ENCODE results near the gene RASGRP3.

Gene RASGRP3

DNA sequence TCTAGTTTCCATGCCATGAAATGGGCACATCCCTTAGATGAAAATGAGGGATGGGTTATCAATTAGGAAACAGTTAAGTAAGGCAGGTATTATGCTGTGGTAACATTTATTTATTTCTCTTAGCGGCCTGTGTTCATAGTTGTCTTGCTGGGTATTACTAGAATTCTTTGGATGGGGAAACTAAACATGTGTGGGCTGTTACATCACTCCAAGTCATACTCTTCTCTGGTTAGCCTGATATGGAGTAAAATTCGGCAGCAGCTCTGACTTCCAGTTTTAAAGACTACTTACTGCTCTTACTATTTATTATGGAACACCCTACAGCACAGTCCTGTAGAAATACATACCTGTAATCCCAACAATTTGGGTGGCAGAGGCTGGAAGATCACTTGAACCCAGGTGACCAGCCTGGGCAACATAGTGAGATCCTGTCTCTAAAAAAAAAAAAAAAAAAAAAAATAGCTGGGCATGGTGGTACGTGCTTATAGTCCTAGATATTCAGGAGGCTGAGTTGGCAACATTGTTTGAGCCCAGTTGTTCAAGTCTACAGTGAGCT, 33.1 kb upstream of the RASGRP3 start:
- no peak overlapping the region for H3K27ac ChIP-seq (ENCODE audit: low read depth, low read length, poor library complexity, severe bottlenecking)
- no peaks in the 10 kb centered on the region for H4K20me1 ChIP-seq (ENCODE audit: insufficient read depth, low read length)
- no peaks in the 10 kb centered on the region for H3F3A ChIP-seq (ENCODE audit: insufficient read depth, low read length)
- no peak overlapping the region for H3K9ac ChIP-seq (ENCODE audit: low read length)
- TF ChIP-seq CTCF (IDR thresholded peaks at IDR 0.05; ENCODE audit: low read length) (no peak), EZH2 (IDR thresholded peaks at IDR 0.05; ENCODE audit: borderline replicate concordance, low read length) (no peak)
- H3K9me2 ChIP-seq (ENCODE audit: low read depth, low read length) = no peaks in the 10 kb centered on the region
- H3K79me2 ChIP-seq (ENCODE audit: insufficient read depth, low read length) = no peaks in the 10 kb centered on the region
- H3K9me3 ChIP-seq (ENCODE audit: low read length) = no peaks in the 10 kb centered on the region
- no peaks in the 10 kb centered on the region for H3K27me3 ChIP-seq (ENCODE audit: insufficient read depth, low read length)
- no peak overlapping the region for H3K4me2 ChIP-seq (ENCODE audit: low read length)
- no peaks in the 10 kb centered on the region for H3K36me3 ChIP-seq (ENCODE audit: insufficient read depth, low read length)
- H3K4me1 ChIP-seq (ENCODE audit: insufficient read depth, low read length, severe bottlenecking) = no peaks in the 10 kb centered on the region
- H2AFZ ChIP-seq (ENCODE audit: low read length) = no peak overlapping the region
- H3K4me3 ChIP-seq (ENCODE audit: low read depth, low read length, poor library complexity, severe bottlenecking) = no peak overlapping the region

- no peak overlapping the region for H3K4me2 ChIP-seq (ENCODE audit: low read length)
- H3K79me2 ChIP-seq (ENCODE audit: insufficient read depth, low read length) = no peaks in the 10 kb centered on the region
- H3K4me1 ChIP-seq (ENCODE audit: insufficient read depth, low read length, severe bottlenecking) = no peaks in the 10 kb centered on the region
- H3F3A ChIP-seq (ENCODE audit: insufficient read depth, low read length) = no peaks in the 10 kb centered on the region
- H3K36me3 ChIP-seq (ENCODE audit: insufficient read depth, low read length) = no peaks in the 10 kb centered on the region
- no peaks in the 10 kb centered on the region for H3K9me2 ChIP-seq (ENCODE audit: low read depth, low read length)
- TF ChIP-seq EZH2 (IDR thresholded peaks at IDR 0.05; ENCODE audit: borderline replicate concordance, low read length) (no peak), CTCF (IDR thresholded peaks at IDR 0.05; ENCODE audit: low read length) (no peak)
- no peak overlapping the region for H3K4me3 ChIP-seq (ENCODE audit: low read depth, low read length, poor library complexity, severe bottlenecking)
- H3K27ac ChIP-seq (ENCODE audit: low read depth, low read length, poor library complexity, severe bottlenecking) = no peak overlapping the region
- no peaks in the 10 kb centered on the region for H4K20me1 ChIP-seq (ENCODE audit: insufficient read depth, low read length)
- no peak overlapping the region for H3K9ac ChIP-seq (ENCODE audit: low read length)
- no peaks in the 10 kb centered on the region for H3K9me3 ChIP-seq (ENCODE audit: low read length)
- no peaks in the 10 kb centered on the region for H3K27me3 ChIP-seq (ENCODE audit: insufficient read depth, low read length)
- H2AFZ ChIP-seq (ENCODE audit: low read length) = no peak overlapping the region
Measured at GRCh38 chr2:33444967-33445366, 31.5 kb upstream of the RASGRP3 start.

GRCh38 chr2:33448220-33448899, 28.1 kb upstream of the RASGRP3 start:
- Histone ChIP-seq H3K79me2 (ENCODE audit: insufficient read depth, low read length) (no peaks in the 10 kb centered on the region), H3K9ac (ENCODE audit: low read length) (no peak overlapping the region), H4K20me1 (ENCODE audit: insufficient read depth, low read length) (no peaks in the 10 kb centered on the region), H2AFZ (ENCODE audit: low read length) (no peak overlapping the region), H3K4me2 (ENCODE audit: low read length) (no peak overlapping the region), H3K4me1 (ENCODE audit: insufficient read depth, low read length, severe bottlenecking) (no peaks in the 10 kb centered on the region), H3K27ac (ENCODE audit: low read depth, low read length, poor library complexity, severe bottlenecking) (no peak overlapping the region), H3K27me3 (ENCODE audit: insufficient read depth, low read length) (no peaks in the 10 kb centered on the region), H3K36me3 (ENCODE audit: insufficient read depth, low read length) (no peaks in the 10 kb centered on the region), H3K9me2 (ENCODE audit: low read depth, low read length) (no peaks in the 10 kb centered on the region), H3F3A (ENCODE audit: insufficient read depth, low read length) (no peaks in the 10 kb centered on the region), H3K4me3 (ENCODE audit: low read depth, low read length, poor library complexity, severe bottlenecking) (no peak overlapping the region), H3K9me3 (ENCODE audit: low read length) (no peaks in the 10 kb centered on the region)
- TF ChIP-seq CTCF (IDR thresholded peaks at IDR 0.05; ENCODE audit: low read length) (no peak), EZH2 (IDR thresholded peaks at IDR 0.05; ENCODE audit: borderline replicate concordance, low read length) (no peak)
